ENCODE results near the gene CHN2. TPM values are rescaled to one million over a fixed set of nuclear protein-coding genes. Genes with fewer than 3 reads are reported as not detected.

CHN2 gene
- polyA plus RNA-seq, 1 donor from 2014 or later, result 136 TPM

DNA sequence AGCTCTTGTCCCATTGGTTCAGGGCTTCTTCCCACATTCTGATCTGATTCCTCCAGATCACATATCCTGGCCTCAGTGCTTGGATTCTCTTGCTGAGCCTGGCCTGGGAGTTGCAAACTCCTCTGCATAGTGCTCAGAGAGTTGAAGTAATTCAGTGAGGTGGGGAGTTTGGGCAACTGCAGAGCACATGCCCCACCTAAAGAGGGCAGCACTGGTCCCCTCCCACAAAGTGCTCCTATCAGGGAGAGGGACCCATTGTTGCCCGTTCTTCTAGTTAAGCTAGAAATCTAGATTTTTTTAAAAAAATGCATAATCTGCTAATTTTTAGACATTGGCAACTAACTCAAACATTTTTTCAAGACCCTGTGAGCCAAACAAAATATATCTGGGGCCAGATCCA lies 45.1 kb downstream of the CHN2 start:
- no peaks in the 10 kb centered on the region for H3K36me3 ChIP-seq (ENCODE audit: insufficient read depth, low read length)
- TF ChIP-seq RAD21 (conservative IDR thresholded peaks at IDR 0.05), result no peak
- TF ChIP-seq, protein P1, sequence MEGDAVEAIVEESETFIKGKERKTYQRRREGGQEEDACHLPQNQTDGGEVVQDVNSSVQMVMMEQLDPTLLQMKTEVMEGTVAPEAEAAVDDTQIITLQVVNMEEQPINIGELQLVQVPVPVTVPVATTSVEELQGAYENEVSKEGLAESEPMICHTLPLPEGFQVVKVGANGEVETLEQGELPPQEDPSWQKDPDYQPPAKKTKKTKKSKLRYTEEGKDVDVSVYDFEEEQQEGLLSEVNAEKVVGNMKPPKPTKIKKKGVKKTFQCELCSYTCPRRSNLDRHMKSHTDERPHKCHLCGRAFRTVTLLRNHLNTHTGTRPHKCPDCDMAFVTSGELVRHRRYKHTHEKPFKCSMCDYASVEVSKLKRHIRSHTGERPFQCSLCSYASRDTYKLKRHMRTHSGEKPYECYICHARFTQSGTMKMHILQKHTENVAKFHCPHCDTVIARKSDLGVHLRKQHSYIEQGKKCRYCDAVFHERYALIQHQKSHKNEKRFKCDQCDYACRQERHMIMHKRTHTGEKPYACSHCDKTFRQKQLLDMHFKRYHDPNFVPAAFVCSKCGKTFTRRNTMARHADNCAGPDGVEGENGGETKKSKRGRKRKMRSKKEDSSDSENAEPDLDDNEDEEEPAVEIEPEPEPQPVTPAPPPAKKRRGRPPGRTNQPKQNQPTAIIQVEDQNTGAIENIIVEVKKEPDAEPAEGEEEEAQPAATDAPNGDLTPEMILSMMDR (IDR thresholded peaks at IDR 0.05; ENCODE audit: poor library complexity, severe bottlenecking), result peak; percentile 24
- H3F3A ChIP-seq (ENCODE audit: insufficient read depth, low read length, poor library complexity, severe bottlenecking), result no peaks in the 10 kb centered on the region
- no peak overlapping the region for H3K27ac ChIP-seq (ENCODE audit: low read length)
- H3K9ac ChIP-seq (ENCODE audit: low read length), result no peak overlapping the region
- H3K27me3 ChIP-seq (ENCODE audit: insufficient read depth, low read depth, low read length), result no peaks in the 10 kb centered on the region
- H2AFZ ChIP-seq (ENCODE audit: low read depth, low read length), result no peak overlapping the region
- H3K4me3 ChIP-seq (ENCODE audit: low read length), result no peak overlapping the region
- peaks cover 21% of the 10 kb centered on the region for H3K79me2 ChIP-seq (replicated peaks; ENCODE audit: insufficient read depth, low read length)
- H3K9me3 ChIP-seq (ENCODE audit: low read length), result no peaks in the 10 kb centered on the region
- H3K9me2 ChIP-seq (ENCODE audit: insufficient read depth, low read length), result no peaks in the 10 kb centered on the region
- H4K20me1 ChIP-seq (ENCODE audit: insufficient read depth), result no peaks in the 10 kb centered on the region
- H3K4me2 ChIP-seq (ENCODE audit: low read length), result no peak overlapping the region

DNA sequence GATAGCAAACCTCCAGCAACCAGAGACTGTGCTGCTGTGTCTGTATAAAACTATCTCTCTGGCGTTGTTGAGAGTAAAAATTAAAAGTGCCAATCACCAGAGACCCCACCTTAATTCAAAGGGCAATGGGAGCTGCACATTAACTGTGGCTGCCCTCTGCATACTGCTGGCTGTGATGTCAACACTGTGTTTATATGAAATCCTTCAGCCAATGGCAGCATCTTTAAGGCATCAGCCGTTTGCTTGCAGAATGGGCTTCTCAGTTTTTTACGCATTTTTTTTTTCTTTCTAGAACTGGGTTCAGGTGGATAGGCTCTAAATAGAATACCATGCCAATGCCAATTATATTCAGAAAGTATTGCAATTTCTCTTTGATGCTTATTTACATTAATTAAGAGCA lies 47.7 kb downstream of the CHN2 start:
- H3K79me2 ChIP-seq (replicated peaks; ENCODE audit: insufficient read depth, low read length), result peaks cover 15% of the 10 kb centered on the region
- no peak overlapping the region for H3K27ac ChIP-seq (ENCODE audit: low read length)
- H3K4me2 ChIP-seq (ENCODE audit: low read length), result no peak overlapping the region
- no peaks in the 10 kb centered on the region for H3K9me2 ChIP-seq (ENCODE audit: insufficient read depth, low read length)
- no peaks in the 10 kb centered on the region for H3K9me3 ChIP-seq (ENCODE audit: low read length)
- H3K36me3 ChIP-seq (ENCODE audit: insufficient read depth, low read length), result peaks cover 3% of the 10 kb centered on the region
- H3F3A ChIP-seq (ENCODE audit: insufficient read depth, low read length, poor library complexity, severe bottlenecking), result no peaks in the 10 kb centered on the region
- TF ChIP-seq, protein P1 (IDR thresholded peaks at IDR 0.05; ENCODE audit: poor library complexity, severe bottlenecking), result no peak
- TF ChIP-seq SMC3 (conservative IDR thresholded peaks at IDR 0.05; ENCODE audit: poor library complexity) (no peak), POLR2AphosphoS5 (IDR thresholded peaks at IDR 0.05) (no peak), MXI1 (conservative IDR thresholded peaks at IDR 0.05; ENCODE audit: poor library complexity, severe bottlenecking) (no peak), EZH2 (IDR thresholded peaks at IDR 0.05; ENCODE audit: borderline replicate concordance, insufficient read depth, low read length, poor library complexity, severe bottlenecking) (no peak), RAD21 (conservative IDR thresholded peaks at IDR 0.05) (no peak), EP300 (conservative IDR thresholded peaks at IDR 0.05; ENCODE audit: poor library complexity, severe bottlenecking) (no peak), TAF1 (IDR thresholded peaks at IDR 0.05; ENCODE audit: low read depth) (no peak)
- TF ChIP-seq, protein P2, sequence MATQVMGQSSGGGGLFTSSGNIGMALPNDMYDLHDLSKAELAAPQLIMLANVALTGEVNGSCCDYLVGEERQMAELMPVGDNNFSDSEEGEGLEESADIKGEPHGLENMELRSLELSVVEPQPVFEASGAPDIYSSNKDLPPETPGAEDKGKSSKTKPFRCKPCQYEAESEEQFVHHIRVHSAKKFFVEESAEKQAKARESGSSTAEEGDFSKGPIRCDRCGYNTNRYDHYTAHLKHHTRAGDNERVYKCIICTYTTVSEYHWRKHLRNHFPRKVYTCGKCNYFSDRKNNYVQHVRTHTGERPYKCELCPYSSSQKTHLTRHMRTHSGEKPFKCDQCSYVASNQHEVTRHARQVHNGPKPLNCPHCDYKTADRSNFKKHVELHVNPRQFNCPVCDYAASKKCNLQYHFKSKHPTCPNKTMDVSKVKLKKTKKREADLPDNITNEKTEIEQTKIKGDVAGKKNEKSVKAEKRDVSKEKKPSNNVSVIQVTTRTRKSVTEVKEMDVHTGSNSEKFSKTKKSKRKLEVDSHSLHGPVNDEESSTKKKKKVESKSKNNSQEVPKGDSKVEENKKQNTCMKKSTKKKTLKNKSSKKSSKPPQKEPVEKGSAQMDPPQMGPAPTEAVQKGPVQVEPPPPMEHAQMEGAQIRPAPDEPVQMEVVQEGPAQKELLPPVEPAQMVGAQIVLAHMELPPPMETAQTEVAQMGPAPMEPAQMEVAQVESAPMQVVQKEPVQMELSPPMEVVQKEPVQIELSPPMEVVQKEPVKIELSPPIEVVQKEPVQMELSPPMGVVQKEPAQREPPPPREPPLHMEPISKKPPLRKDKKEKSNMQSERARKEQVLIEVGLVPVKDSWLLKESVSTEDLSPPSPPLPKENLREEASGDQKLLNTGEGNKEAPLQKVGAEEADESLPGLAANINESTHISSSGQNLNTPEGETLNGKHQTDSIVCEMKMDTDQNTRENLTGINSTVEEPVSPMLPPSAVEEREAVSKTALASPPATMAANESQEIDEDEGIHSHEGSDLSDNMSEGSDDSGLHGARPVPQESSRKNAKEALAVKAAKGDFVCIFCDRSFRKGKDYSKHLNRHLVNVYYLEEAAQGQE (IDR thresholded peaks at IDR 0.05; ENCODE audit: borderline replicate concordance), result no peak
- H3K9ac ChIP-seq (ENCODE audit: low read length), result no peak overlapping the region
- H4K20me1 ChIP-seq (ENCODE audit: insufficient read depth), result no peaks in the 10 kb centered on the region
- no peaks in the 10 kb centered on the region for H3K27me3 ChIP-seq (ENCODE audit: insufficient read depth, low read depth, low read length)
- H3K4me3 ChIP-seq (ENCODE audit: low read length), result no peak overlapping the region
- H2AFZ ChIP-seq (ENCODE audit: low read depth, low read length), result no peak overlapping the region
